Adrenal gland (tissue), 5 donors: ENCODE data around the gene RAD21L1.

Source experiments
- CTCF ChIP-seq, 6 experiments: fragments of 450-650 bp in 4 of 6; fragments of 200-600 bp in 2 of 6; sonication (generic) in 1 of 6; IDR thresholded peaks; 1 replicate in 5 of 6; 2 replicates in 1 of 6; pipeline versions ENCODE4 v1.5.1 to v1.8.0; 2016 to 2021; ENCODE audit warnings: antibody characterized with exemption in 6 of 6, mild to moderate bottlenecking in 2 of 6, moderate library complexity in 1 of 6
- POLR2A ChIP-seq, 2 donors: fragments of 450-650 bp; IDR thresholded peaks; one replicate each; pipeline ENCODE4 v1.6.1; 2017; ENCODE audit warnings: antibody characterized with exemption in 2 of 2, mild to moderate bottlenecking in 2 of 2, moderate library complexity in 1 of 2
- donor health status: DM: no; HTN: no; CAD: no.

- TF ChIP-seq CTCF (IDR thresholded peaks at IDR 0.05) = no peak
- no peak for TF ChIP-seq POLR2A (IDR thresholded peaks at IDR 0.05)
These were observed 58.0 kb downstream of the RAD21L1 start for GRCh38 chr20:1283522-1284510.
